Activated CD4-positive, alpha-beta T cell treated with anti-CD3 and anti-CD28 coated beads, Interleukin-2, amount 50 U/mL, for 16 hours (primary cell): Measurements from ENCODE around the gene TAS1R2.
"Not testable (repeated sequence)": the region's sequence is repeated elsewhere in the genome, so short reads cannot be mapped to it uniquely, and the experiment has no call there.

ENCODE experiments used
- DNase-seq: peaks from one replicate; pipeline ENCODE4 v3.0.0-alpha.2; 2020

Gene TAS1R2

GRCh38 chr1:18859560-18859959 is at the start of gene TAS1R2:
Gene TAS1R2, minus strand, starts transcription at chr1:18859660. Its CDS starts 0 bp downstream, at chr1:18859660.
- DNase-seq, result no peak

DNA sequence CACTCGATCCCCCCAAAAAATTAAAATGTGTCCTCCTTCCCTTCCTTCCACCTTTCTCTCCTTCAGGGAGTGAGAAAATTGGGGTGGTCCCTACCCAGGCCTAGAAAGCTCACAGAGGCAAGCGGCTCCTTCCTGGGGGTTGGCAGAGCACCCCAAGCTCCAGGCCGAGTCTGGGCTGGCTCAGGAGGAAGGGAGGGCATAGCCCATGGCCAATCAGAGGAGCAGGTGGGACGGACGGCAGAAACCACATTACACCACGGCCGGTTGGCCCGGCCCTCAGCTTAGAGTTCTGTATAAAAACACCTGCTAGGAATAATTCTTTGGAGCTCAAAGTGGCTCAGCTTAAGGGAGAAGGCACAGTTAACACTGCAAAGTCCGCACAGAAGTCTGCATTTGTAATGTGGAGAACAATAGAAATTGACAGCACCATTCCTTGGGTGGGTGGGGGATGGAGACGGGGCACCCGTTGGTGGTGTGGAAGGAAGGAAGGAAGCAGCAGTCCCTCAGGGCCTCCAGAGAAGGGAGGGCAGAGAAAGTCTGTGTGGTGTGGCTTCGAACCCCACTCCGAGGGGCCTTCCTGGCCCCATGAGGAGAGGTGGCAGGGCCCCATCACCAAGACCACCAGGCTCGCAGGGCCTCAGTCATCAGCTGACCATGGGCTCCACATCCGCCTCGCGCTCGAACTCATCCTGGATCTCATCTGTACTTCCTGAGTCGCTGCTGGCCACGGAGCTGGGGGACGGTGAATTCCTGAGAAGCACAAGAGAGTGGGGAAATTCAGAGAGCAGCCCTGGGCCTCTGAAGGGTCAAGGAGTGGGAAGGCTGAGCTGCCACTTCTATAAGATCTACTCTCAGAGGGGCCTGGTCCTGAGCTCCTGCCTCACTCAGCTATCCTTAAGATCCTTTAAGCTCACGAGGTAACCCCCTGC is 48.7 kb upstream of the TAS1R2 start:
- DNase-seq, result no peak

DNA sequence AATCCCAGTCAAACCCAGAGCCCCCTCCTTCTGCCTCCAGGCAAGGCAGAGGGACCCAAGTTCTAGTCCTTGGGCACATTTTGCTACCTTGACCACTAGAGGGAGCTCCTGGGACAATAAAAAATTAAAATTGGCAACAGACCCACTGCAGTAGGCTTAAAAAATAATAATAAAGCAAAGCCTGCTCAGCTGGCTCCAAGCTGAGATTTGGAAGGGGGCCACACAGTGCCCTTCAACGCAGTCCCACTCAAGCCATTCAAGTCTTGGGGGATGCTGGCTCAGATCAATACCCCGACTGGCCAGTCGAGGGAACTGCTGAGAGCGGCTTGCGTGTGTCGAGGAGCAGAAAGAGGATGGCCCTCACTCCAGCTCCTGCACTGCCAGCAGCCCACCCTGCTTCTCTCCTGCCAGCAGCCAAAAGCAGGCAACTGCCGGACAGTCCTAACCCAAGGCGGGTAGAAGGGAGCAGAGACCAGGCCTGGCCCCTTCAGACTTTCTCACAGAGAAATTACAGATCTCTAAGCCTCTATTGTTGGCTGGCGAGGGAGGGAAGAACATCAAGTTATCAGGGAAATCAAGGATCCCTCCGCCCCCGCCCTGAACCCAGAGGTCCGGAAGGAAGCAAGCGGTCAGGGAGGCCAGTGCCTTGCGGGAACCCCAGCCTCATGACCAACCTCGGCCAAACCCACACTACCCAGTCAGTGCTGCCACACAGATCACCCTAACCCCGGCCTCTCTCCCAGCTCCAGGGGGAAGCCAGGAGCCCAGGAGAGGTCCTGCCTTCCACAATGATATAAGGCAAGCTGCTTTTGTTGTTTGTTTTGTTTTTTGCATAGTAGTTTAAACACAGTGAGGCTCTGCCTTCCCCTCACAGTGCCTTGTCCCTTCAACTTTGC is 47.8 kb upstream of the TAS1R2 start:
- peak; percentile 75 for DNase-seq

DNA sequence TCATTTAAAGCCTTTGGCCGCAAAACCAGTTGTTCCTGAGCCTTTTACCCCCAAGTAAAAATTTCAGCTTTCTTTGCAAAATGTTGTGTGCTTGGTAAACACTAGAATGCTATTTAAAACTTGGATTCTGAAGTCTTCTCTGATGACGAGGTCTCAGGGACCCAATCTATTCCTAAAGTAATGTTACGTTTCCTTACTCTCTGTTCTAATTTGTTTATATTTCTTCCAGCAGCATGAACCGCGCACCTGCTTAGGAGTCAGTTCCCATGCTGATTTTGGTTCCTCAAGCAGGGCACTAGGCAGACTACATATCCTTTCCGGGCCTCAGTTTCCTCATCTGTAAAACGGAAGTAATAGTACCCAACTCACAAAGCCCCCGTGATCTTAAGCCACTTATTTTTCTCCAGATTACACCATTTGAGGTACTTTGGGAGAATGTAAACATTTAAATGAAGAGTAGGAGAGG is 43.9 kb upstream of the TAS1R2 start:
- DNase-seq, result no peak

- DNase-seq, result peak; percentile 98
Measured at GRCh38 chr1:18902523-18903290, 43.2 kb upstream of the TAS1R2 start, which contains the start of gene ALDH4A1. Gene ALDH4A1, minus strand, starts transcription at chr1:18902555. Its CDS starts 32 bp downstream, at chr1:18902523.

- no peak for DNase-seq
Measured at GRCh38 chr1:18901952-18902522, 42.6 kb upstream of the TAS1R2 start.

DNA sequence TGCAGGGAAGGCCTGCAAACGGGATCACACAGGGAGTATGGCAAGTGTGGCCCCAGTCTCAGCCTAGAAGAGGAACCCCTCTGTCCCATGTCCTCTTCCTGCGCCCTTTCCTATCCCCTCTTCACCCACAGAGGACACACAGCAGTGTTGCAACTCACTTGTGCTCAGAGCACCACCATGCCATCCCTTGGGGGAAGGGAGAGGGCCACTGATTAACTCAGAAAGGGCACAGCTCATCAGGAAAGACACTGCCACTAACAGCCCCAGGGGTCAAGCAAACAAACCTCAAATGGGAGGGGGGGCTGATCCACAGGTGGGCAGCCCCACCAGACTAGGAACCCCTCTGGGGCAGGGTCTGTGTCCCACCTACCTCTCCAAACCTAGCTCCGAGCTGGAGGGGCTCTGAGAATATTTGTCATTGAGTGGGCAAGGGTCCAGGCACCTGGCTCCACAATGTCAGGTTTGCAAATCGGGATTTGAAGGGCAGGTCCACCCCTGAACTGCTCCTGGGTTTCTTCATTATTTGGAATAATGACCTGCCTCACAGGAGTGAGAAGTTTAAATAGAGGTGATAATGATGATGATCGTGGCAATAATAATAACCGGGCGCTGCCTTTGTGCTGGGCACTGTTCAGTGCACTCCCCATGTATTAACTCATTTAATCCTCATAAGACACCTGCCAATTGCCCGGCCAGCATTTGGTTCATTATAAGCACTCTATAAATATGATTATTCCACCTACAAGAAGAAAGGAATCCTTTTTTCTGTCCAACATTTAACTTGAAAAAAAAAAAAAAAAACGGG is 41.9 kb upstream of the TAS1R2 start:
- no peak for DNase-seq

- no peak for DNase-seq
Measured at GRCh38 chr1:18900303-18900841, 40.9 kb upstream of the TAS1R2 start.

DNA sequence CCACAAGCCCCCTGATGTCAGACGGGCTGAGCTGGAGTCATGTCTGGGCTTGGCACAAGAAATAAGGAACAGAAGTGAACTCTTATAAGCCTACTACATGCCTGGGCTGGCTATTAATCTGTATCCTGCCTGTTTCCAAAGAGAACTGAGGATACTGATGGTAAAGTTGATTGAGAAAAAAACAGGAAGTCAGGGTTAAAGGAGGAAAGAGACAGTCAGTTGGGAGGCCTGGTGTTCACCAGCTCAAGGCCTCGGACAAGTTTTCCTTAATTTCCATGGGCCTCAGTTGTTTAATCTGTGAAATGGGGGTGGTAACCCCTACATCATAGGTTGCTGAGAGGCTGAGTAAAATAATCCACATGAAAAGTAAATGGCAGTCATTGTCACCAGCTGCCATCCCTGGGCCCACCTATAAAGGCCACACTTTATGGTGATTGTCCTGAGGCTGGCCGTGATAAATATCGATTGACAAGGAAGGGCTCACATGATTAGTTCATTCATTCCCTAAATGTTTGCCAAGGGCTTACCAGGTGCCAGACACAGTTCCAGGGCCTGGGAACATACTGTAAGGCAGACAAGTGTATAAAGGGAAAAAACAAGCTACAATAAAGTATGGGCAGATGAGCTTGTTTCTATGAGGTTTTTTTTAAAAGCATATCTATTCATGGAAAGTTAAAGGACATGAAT is 40.0 kb upstream of the TAS1R2 start:
- DNase-seq, result no peak

- DNase-seq, result no peak
Measured at GRCh38 chr1:18898567-18898966, 39.1 kb upstream of the TAS1R2 start.

DNA sequence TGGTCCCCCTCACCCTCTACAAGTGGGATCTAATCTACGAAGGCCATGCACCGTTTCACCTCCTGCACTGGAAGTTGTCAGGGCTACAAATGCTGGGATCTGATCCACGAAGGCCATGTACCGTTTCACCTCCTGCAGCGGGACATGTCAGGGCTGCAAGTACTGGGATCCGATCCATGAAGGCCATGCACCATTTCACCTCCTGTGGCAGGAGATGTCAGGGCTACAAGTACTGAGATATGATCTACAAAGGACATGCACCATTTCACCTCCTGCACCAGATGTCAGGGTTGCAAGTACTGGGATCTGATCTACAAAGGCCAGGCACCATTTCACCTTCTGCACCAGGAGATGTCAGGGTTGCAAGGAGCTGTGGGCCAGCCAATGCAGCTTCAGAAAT is 35.9 kb upstream of the TAS1R2 start:
- no peak for DNase-seq

DNA sequence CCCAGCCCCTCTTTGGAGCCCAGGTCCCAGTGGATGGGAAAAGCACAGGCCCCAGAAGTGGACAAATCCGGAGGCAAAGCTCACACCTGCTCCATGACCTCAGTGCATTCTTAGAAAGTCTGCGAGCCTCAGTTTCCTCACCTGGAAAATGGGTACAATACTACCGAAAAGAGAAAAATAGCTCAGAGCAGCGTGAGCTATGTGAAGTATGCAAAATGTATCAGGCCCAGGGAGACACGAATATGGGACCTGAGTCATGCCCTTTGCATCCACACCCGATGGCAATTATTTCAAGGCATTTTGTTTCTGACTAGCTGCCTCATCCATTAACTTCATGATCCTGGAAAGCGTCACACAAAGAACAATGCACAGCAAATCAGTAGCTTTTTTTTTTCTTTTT is 33.7 kb upstream of the TAS1R2 start:
- no peak for DNase-seq

GRCh38 chr1:18891858-18892257 is 32.4 kb upstream of the TAS1R2 start:
- not testable (repeated sequence) for DNase-seq

DNA sequence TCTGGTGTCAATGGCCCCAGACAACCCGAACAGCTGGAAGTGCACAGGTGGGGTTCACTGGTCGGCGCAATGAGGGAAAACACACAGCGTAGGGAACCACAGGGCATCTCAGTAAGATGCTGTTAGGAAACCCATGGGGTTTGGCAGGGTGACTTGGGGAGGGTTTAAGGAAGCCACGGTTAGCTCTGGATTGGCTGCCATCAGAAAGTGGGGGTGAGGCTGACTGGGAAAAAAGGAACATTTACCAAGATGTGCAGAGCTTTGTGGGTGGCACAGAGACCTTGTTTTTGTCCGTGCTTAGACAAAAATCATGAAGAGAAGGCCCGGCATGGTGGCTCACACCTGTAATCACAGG is 31.9 kb upstream of the TAS1R2 start:
- no peak for DNase-seq

- no peak for DNase-seq
Measured at GRCh38 chr1:18890706-18891425, 31.4 kb upstream of the TAS1R2 start.

DNA sequence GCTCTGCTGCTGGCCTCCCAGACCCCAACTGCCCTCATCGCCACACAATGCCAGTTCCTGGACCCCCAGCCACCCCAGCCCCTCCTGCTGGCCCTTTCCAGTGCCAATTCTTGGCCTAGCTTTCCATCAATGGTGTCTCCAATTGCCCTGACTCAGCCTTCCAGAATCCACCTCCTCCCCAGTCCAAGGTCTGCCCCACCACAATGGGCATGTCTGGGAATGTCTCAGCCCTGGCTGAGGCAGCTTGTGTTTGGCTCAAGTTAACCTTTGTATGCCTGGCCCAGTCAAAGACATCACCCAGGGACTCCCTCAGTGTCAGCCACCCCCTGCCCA is 26.5 kb upstream of the TAS1R2 start:
- no peak for DNase-seq

GRCh38 chr1:18885311-18886002 is 26.0 kb upstream of the TAS1R2 start:
- no peak for DNase-seq

- no peak for DNase-seq
Measured at GRCh38 chr1:18884727-18885126, 25.3 kb upstream of the TAS1R2 start.

GRCh38 chr1:18884419-18884717 is 24.9 kb upstream of the TAS1R2 start:
- DNase-seq, result no peak
